Mammary epithelial cell (primary cell): ENCODE results near the gene TRAPPC14.

Experiments
- CTCF ChIP-seq, 2 donors: IDR thresholded peaks in 1 of 2; conservative IDR thresholded peaks in 1 of 2; 2 replicates each; pipeline ENCODE4 v1.5.1; 2011 to 2012; ENCODE audit warnings: inconsistent platforms in 2 of 2, low read length in 2 of 2, mild to moderate bottlenecking in 2 of 2, control low read depth in 1 of 2, low read depth in 1 of 2; ENCODE audit not compliant: insufficient read depth in 1 of 2; ENCODE audit errors: extremely low read depth in 1 of 2
- EZH2 ChIP-seq: IDR thresholded peaks from 2 replicates; pipeline ENCODE4 v1.6.1; 2012; ENCODE audit warnings: low read length, inconsistent platforms, borderline replicate concordance

DNA sequence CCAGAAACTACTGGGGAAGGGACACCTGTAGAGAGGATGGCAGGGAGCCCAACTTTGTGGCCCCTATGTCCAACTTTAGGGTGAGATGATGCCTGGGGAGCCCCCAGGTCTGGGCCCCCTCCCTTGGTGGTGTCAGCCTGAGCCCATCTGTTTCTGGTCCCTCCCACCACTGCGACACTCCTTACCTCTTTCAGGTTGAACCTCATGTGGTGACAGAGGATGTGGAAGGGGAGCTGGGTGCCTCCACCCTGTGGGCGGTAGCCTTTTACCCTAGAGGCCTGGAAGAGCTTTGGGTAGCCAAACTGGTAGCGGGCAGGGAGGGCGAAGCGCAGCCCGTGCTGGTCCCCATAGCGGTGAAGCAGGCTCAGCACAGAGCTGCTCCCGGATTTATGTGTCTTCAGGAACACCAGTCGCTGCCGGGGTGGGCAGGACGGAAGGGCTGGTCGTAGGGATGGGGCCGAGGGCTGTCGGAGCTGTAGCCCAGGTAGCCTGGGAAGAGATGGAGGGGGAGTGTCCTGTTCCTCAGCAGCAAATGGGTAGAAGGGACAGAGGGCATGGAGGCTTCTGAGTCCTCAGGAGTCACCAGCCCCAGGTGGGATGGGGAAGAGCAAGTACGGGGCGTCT lies 7.9 kb upstream of the TRAPPC14 start:
- no peak for TF ChIP-seq CTCF (conservative IDR thresholded peaks at IDR 0.05 in 1 of 2, IDR thresholded peaks at IDR 0.05 in 1 of 2; ENCODE audit: extremely low read depth in 1 of 2, insufficient read depth in 1 of 2, low read depth in 1 of 2, low read length in 2 of 2)
- no peak for TF ChIP-seq EZH2
